Neural crest cell (in vitro differentiated cells): ENCODE data around the gene ABCC6. TPM values are rescaled to one million over a fixed set of nuclear protein-coding genes. Genes with fewer than 3 reads are reported as not detected.
A peak's percentile ranks its signal among the peaks of the same experiment; 100 is the strongest.
"Not testable (repeated sequence)": the region's sequence is repeated elsewhere in the genome, so short reads cannot be mapped to it uniquely, and the experiment has no call there.

Experiments
- DNase-seq: peaks from one replicate; pipeline ENCODE4 v3.0.0; 2021; ENCODE audit warnings: low read depth, mixed read lengths, low spot score
- H3K27ac Mint-ChIP-seq: one replicate; pipeline ENCODE4 v1.8.0; 2021; ENCODE audit warnings: mild to moderate bottlenecking, mixed read lengths; ENCODE audit not compliant: unreplicated experiment
- H3K27me3 Mint-ChIP-seq: 2 replicates; pipeline ENCODE4 v1.8.0; 2021; ENCODE audit warnings: low read depth, mild to moderate bottlenecking, mixed read lengths
- H3K36me3 Mint-ChIP-seq: 2 replicates; pipeline ENCODE4 v1.8.0; 2021; ENCODE audit warnings: low read depth, mild to moderate bottlenecking, mixed read lengths
- H3K4me1 Mint-ChIP-seq: 2 replicates; pipeline ENCODE4 v1.8.0; 2021; ENCODE audit warnings: mixed read lengths
- H3K4me3 Mint-ChIP-seq: one replicate; pipeline ENCODE4 v1.8.0; 2021; ENCODE audit warnings: mild to moderate bottlenecking, mixed read lengths
- H3K9me3 Mint-ChIP-seq: 2 replicates; pipeline ENCODE4 v1.8.0; 2021; ENCODE audit warnings: mixed read lengths
- total RNA-seq: library from RNA; stranded (reverse); gene quantifications from 2 replicates; pipeline ENCODE4 v1.2.1, GENCODE V29; 2021
- TF ChIP-seq, protein P1 (sequence below): fragments of 200-600 bp; sonication (generic); conservative IDR thresholded peaks from 2 replicates; pipeline ENCODE4 v1.5.0; 2021; ENCODE audit warnings: antibody characterized with exemption, mild to moderate bottlenecking

The ABCC6 gene
- total RNA-seq, 1 donor from 2014 or later: 2.2 TPM

DNA sequence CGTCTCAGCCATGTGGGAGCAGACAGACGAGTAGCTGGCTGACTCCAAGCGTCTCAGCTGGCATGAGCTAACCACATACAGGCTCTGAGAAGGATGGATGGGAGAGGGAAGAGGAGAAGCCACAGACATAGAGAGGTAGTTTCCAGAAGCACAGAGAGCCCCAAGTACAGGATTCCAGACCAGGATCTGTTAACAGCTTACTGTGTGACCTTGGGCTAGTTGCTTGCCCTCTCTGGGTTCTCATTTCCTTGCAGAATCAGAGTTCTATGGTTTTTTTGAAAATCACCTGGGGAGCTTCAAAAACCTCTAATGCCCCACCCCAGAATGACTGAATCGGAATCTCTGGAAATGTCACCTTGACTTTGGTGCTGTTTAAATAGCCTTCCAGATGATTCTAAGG is 60.2 kb downstream of the ABCC6 start:
- Mint-ChIP-seq H3K27me3 (no peaks in the 10 kb centered on the region), H3K4me1 (no peaks in the 10 kb centered on the region), H3K27ac (peak overlapping the region; percentile 43), H3K36me3 (peaks cover 7% of the 10 kb centered on the region), H3K4me3 (no peak overlapping the region), H3K9me3 (peaks cover 17% of the 10 kb centered on the region)
- TF ChIP-seq, protein P1, sequence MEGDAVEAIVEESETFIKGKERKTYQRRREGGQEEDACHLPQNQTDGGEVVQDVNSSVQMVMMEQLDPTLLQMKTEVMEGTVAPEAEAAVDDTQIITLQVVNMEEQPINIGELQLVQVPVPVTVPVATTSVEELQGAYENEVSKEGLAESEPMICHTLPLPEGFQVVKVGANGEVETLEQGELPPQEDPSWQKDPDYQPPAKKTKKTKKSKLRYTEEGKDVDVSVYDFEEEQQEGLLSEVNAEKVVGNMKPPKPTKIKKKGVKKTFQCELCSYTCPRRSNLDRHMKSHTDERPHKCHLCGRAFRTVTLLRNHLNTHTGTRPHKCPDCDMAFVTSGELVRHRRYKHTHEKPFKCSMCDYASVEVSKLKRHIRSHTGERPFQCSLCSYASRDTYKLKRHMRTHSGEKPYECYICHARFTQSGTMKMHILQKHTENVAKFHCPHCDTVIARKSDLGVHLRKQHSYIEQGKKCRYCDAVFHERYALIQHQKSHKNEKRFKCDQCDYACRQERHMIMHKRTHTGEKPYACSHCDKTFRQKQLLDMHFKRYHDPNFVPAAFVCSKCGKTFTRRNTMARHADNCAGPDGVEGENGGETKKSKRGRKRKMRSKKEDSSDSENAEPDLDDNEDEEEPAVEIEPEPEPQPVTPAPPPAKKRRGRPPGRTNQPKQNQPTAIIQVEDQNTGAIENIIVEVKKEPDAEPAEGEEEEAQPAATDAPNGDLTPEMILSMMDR: no peak
- DNase-seq: no peak

DNA sequence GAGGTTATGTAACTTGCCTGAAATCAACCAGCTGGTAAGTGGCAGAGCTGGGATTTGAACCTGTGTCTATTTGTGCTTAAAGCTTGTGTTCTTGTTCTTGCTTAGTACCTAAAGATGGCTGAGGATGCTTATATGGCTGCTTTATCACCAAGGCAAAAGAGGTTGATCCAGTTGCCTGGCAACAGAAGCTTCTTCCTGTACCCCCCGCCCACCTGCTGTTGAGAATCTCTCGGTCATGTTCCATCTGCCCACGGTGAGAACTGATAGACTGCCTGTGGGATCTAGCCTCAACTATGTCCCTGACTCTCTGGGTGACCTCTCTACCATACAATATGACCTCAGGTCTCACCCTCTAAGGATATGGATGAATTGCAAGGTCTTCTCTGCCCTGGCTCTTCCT is 60.7 kb downstream of the ABCC6 start:
- peaks cover 7% of the 10 kb centered on the region for H3K36me3 Mint-ChIP-seq
- TF ChIP-seq, protein P1: no peak
- H3K4me3 Mint-ChIP-seq: no peak overlapping the region
- peaks cover 18% of the 10 kb centered on the region for H3K9me3 Mint-ChIP-seq
- no peaks in the 10 kb centered on the region for H3K4me1 Mint-ChIP-seq
- no peak for DNase-seq
- no peaks in the 10 kb centered on the region for H3K27me3 Mint-ChIP-seq
- H3K27ac Mint-ChIP-seq: no peak overlapping the region

DNA sequence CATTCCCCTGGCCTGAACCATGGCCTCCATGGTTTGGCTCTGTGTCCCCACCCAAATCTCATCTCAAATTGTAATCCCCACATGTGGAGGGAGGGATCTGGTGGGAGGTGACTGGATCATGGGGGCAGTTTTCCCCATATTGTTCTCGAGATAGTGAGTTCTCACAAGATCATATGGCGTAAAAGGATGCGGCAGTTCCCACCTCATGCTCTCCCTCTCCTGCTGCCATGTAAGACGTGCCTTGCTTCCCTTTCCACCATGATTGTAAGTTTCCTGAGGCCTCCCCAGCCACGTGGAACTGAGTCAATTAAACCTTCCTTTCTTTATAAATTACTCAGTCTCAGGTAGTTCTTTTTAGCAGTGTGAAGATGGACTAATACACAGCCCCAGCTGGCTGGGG is 61.5 kb downstream of the ABCC6 start:
- H3K4me3 Mint-ChIP-seq, H3K4me1 Mint-ChIP-seq, DNase-seq, H3K27ac Mint-ChIP-seq, H3K36me3 Mint-ChIP-seq, H3K27me3 Mint-ChIP-seq: not testable (repeated sequence)
- peaks cover 18% of the 10 kb centered on the region for H3K9me3 Mint-ChIP-seq

DNA sequence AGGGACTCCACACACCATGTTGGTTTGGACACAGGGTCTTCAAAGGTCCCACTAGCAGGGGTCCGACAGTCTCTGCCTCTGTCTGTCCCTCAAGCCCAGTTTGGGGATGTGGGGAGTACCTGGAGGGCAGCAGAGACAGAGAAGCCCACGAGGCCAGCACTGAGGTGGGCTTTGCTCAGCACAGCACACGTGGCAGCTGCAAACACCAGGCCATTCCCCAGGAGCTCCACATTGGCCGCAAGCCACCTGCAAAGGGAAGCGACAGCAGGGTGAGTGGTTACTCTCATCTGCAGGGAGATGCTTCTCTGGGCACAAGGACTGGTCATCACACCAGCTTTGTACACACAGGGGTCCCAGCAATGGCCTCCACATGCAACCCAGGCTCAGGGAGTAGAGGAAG is 62.0 kb downstream of the ABCC6 start:
- no peak for DNase-seq
- Mint-ChIP-seq H3K9me3 (peaks cover 19% of the 10 kb centered on the region), H3K27me3 (no peaks in the 10 kb centered on the region), H3K4me1 (no peaks in the 10 kb centered on the region), H3K36me3 (peaks cover 7% of the 10 kb centered on the region), H3K27ac (no peak overlapping the region), H3K4me3 (no peak overlapping the region)
- TF ChIP-seq, protein P1: no peak

DNA sequence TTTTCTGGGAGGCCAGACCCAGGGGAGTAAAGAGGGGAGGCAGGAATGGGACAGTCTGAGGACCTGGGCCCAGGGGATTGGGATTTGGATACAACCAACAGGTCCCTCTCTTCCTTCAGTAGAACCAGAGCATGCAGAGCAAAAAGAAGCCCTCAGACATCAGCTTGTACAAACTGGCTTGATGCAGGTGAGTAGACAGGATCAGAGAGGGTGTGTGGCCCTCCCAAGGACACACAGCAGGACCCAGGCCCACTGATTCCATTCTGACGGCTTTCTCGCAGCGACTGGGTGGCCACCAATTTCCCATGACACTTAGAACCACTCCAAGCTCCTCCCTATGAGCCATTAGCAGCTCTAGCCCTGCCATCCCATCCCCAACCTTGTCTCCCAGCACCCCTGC is 63.6 kb downstream of the ABCC6 start:
- peaks cover 3% of the 10 kb centered on the region for H3K27me3 Mint-ChIP-seq
- no peak overlapping the region for H3K4me3 Mint-ChIP-seq
- peaks cover 21% of the 10 kb centered on the region for H3K9me3 Mint-ChIP-seq
- H3K4me1 Mint-ChIP-seq: no peaks in the 10 kb centered on the region
- peaks cover 10% of the 10 kb centered on the region for H3K36me3 Mint-ChIP-seq
- TF ChIP-seq, protein P1: no peak
- DNase-seq: no peak
- no peak overlapping the region for H3K27ac Mint-ChIP-seq

DNA sequence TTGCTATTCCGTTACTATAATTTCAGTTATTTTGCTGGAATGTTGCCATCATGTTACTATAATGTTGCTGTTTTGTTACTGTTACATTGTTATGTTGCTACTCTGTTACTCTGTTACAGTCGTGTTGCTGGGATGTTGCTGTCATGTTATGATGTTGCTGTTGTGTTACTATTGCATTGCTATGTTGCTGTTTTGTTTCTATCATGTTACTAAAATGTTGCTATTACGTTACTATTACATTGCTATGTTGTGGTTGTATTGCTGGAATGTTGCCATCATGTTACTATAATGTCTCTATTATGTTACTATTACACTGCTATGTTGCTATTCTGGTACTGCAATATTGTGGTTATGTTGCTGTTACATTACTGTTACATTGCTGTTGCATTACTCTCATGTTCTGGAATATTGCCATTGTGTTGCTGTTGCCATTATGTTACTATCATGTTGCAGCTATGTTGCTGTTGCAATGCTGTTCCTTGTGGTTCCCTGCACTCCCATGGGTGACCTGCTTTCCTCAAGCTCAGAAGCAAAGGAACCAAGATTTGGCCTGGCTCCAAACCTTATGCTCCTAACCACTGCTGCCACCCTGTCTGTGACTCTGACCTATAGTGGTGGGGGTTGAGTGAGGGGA is 64.4 kb downstream of the ABCC6 start:
- DNase-seq: no peak
- Mint-ChIP-seq H3K9me3 (peaks cover 17% of the 10 kb centered on the region), H3K4me3 (no peak overlapping the region), H3K27ac (no peak overlapping the region), H3K36me3 (peaks cover 10% of the 10 kb centered on the region), H3K4me1 (no peaks in the 10 kb centered on the region), H3K27me3 (peaks cover 3% of the 10 kb centered on the region)
- TF ChIP-seq, protein P1: no peak
